B cell (primary cell): Measurements from ENCODE around the gene KDM5B.

Experiments used
- CTCF ChIP-seq: fragments of 200-600 bp; IDR thresholded peaks from one replicate; pipeline ENCODE4 v1.8.0; 2022; ENCODE audit warnings: antibody characterized with exemption, mild to moderate bottlenecking
- EZH2 ChIP-seq: IDR thresholded peaks from 2 replicates; pipeline ENCODE4 v1.6.1; 2012; ENCODE audit warnings: borderline replicate concordance, low read depth, mild to moderate bottlenecking, moderate library complexity, low read length; ENCODE audit not compliant: insufficient read depth, poor library complexity, severe bottlenecking

- no peak for TF ChIP-seq EZH2
- TF ChIP-seq CTCF: no peak
Measured at GRCh38 chr1:202786804-202787203, 21.4 kb downstream of the KDM5B start.
